Stimulated activated CD8-positive, alpha-beta memory T cell treated with anti-CD3 and anti-CD28 coated beads, Interleukin-12 subunit alpha, Interleukin-12 subunit beta, amount 100 ng/mL, for 1 hour (primary cell): ENCODE data around the gene TMEM14A.
A peak's percentile ranks its signal among the peaks of the same experiment; 100 is the strongest.
"Not testable (repeated sequence)": the region's sequence is repeated elsewhere in the genome, so short reads cannot be mapped to it uniquely, and the experiment has no call there.

Source experiments
- DNase-seq: peaks from one replicate; pipeline ENCODE4 v3.0.0-alpha.2; 2020; ENCODE audit warnings: low read depth

TMEM14A gene

GRCh38 chr6:52697903-52698302, 27.0 kb downstream of the TMEM14A start:
- no peak for DNase-seq

DNA sequence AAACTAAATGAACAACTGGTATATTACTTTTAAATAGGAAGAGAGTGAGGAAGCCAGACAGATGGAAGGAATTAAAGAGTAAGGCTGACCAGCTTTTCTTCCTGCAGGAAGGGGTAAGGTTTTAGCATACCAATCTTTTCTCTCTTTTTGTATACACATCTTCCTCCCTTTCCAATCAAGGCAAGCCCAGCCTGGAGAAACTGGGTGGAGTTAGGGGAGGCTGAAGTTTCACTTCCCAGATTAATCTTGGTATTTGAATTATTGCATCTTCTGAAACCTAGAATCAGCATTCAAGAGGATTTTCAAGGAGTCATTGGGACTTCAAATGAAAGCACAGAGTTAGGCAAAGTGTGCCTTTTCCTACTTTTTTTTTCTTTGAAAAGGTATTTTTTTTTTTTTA, 33.1 kb downstream of the TMEM14A start:
- DNase-seq: no peak

- DNase-seq: not testable (repeated sequence)
Measured at GRCh38 chr6:52704781-52705502, 34.0 kb downstream of the TMEM14A start.

GRCh38 chr6:52706001-52706400, 35.1 kb downstream of the TMEM14A start:
- DNase-seq: no peak

GRCh38 chr6:52707963-52708680, 37.2 kb downstream of the TMEM14A start:
- no peak for DNase-seq

DNA sequence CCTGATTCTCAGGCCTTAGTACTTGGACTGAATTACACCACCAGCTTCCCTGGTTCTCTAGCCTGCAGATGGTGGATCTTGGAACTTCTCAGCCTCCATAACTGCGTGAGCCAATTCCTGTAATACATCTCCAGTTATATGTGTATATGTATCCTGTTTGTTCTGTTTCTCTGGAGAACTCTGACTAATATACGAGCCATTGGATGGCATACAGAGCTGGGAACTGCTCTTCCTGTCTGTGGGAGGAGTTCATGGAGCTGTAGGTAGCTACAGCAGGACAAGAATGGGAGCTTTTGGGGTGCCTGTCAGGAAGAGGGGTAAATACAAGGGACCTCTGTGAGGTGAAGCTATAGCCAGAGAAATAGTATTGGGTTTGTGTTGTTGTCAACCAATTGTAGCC, 41.2 kb downstream of the TMEM14A start:
- no peak for DNase-seq

- DNase-seq: not testable (repeated sequence)
Measured at GRCh38 chr6:52714761-52715160, 43.8 kb downstream of the TMEM14A start.

DNA sequence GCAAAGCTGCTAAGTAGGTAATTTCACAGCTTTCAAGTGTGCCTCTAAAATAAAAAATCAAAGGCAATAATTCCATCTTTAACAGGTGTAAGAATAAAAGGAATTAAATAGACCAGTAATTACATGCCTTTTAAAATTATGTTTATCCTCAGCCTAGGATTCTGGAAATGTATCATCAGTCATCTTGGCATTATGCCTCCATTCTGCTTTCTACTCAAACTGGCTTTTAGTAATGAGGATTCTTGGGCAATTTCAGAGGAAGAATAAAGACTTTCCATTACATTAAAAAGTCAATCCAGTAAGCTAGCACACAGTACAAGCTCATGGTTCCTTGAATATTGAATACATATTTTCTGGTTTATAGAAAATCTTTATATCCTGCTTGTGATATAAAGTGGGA, 47.6 kb downstream of the TMEM14A start:
- DNase-seq: no peak

DNA sequence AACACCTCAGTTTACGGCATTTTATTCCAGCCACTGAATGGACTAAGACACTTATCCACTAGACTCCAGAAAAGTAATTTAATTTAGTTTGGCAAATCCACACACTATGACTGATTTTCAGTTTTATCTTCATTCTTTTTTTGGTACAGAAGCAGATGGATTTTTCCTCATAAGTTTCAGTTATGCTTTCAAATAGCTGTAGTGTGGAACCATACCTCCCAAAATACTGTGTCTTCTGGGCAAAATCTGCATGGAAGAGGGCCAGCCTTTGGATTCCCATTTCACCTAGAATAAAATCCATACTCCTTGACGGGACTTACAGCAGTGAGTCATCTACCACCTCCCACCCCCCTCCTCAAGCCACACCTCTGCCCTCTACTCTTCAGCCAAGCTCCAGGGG, 49.4 kb downstream of the TMEM14A start:
- no peak for DNase-seq

DNA sequence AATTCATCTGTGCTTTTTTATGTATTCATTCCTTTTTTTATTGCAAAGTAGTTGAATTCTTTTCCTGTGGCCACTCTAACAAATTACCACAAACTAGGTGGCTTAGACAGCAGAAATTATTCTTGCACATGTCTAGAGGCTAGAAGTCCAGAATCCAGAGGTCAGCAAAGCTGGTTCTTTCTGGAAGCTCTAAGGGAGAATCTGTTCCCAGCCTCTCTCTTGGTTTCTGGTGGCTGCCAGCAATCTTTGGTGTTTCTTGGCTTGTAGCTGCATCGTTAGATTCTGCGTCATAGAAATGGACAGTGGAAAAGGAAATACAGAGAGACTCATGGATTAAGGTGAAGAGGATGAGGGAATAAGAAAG, 53.1 kb downstream of the TMEM14A start:
- no peak for DNase-seq

GRCh38 chr6:52724406-52725121, 53.7 kb downstream of the TMEM14A start:
- peak; percentile 13 for DNase-seq

DNA sequence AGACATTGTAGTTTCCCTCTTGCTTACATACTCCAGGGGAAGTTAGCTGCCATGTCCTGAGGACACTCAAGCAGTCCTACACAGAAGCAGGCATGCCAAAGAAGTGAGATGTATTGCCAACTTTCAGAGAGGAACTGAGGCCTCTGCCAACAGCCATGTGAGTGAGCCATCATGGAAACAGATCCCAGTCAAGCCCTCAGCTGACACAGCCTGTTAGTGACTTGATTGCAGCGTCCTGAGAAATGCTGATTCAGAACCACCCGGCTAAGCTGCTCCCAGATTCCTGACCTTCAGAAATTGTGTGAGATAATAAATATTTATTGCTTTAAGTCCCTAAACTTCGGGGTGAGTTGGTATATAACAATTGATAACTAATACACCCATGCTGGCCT, 54.2 kb downstream of the TMEM14A start:
- DNase-seq: no peak

DNA sequence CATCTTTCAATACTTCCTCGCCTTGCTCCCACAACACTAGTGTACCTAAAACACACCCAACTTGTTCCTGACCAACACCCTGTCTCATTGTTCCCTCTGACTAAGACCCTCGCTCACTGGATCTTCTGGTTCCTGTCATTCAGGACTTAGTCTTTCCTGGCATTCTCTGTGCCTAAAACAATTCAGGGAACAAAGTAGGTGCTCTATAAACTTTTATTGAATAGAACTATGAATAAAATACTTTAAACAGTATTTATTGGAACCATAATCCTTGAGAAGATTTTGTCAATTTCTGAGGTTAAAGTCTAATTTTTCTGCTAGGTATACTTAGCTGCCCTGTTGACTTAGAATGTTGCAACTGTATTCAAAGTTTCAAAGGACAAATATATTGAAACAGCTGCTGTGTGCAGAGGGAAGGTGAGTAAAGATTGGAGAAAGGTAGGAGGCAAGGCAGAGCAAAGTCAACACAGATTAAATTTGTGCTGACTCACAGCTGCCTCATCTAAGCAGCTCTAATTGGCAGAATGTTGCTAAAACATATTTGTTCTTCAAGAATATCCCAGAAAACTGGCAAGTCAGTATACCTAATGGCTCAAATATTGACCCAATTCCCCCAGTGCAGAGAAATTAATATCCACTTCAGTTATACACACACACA, 54.8 kb downstream of the TMEM14A start:
- no peak for DNase-seq

DNA sequence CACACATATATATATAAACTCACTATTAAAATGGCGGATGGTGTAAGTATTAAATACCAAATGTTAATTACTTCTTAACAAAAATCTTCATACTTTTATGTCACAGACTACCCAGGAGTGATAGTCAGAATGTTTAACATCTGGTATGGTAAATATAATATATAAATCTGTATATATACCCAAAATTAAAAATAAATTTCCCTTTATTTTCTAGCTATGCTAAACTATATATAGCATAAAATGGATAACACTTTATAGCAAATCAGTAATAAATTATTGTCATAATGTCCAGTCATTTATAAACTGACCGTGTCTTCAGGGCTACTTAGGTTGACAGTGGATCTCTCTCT, 55.3 kb downstream of the TMEM14A start:
- DNase-seq: no peak

DNA sequence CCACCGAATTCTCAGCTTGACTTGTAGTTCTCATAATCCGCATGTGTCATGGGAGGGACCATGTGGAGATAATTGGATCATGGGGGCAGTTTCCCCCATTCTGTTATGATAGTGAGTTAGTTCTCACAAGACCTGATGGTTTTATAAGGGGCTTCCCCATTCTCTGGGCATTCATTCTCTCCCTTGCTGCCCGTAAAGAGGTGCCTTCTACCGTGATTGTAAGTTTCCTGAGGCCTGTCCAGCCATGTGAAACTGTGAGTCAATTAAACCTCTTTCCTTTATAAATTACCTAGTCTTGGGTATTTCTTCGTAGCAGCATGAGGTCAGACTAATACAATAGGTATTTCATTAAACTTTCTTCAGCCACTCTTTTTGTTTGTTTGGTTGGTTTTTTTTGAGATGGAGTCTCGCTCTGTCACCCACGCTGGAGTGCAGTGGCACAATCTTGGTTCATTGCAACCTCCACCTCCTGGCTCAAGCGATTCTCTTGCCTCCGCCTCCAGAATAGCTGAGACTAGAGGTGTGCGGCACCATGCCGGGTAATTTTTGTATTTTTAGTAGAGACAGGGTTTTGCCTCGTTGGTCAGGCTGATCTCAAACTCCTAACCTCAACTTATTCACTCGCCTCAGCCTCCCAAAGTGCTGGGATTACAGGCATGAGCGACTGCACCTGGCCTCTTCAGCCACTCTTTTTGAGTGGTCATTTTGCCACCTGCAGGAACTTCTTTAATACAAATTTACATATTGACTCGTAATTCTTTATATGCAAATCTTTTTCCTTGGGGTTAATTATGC, 56.0 kb downstream of the TMEM14A start:
- DNase-seq: no peak

GRCh38 chr6:52727908-52728307, 57.0 kb downstream of the TMEM14A start:
- DNase-seq: no peak

DNA sequence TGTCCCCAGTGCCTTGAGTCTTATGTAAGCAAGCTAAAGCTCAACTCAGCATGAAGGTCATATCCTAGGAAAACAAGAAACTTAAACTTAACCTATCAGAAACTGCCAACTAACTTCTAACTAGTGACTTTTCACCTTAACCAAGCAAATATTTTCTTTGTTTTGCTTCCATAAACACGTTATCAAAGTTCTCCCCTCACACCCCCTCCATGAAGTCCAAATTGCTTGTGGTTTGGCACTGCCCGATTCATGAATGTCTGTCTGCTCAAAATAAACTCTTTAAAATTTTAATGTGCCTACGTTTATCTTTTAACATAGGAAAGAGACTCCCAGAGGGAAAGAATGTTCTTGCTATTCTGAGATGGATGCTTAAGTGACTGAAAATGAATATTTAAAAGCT, 57.5 kb downstream of the TMEM14A start:
- no peak for DNase-seq

GRCh38 chr6:52729576-52729975, 58.7 kb downstream of the TMEM14A start:
- DNase-seq: no peak

- DNase-seq: no peak
Measured at GRCh38 chr6:52731719-52732118, 60.8 kb downstream of the TMEM14A start.

DNA sequence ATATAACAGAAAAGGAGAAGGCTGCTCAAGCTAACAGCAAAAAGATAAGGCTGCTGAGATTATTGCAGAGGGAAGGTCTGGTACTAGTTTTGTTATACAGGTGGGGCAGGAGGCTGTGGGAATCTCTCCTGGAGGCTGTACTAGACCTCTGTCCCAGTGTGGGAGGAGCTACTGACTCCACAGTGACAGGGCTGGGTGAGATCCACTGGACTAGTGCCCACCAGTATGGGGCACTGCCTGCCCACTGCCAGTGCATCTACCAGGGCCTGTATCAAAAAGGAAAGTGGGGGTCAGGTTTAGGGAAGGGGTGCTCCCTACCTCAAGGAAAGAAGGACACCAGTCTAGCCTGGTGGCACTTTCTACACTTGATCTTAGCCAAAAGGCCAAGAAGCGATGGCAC, 62.3 kb downstream of the TMEM14A start:
- no peak for DNase-seq

- no peak for DNase-seq
Measured at GRCh38 chr6:52734072-52734471, 63.2 kb downstream of the TMEM14A start.

- DNase-seq: no peak
Measured at GRCh38 chr6:52735071-52735470, 64.2 kb downstream of the TMEM14A start.
